HCT116 (cell line): ENCODE data around the gene SEC31B. TPM values are rescaled to one million over a fixed set of nuclear protein-coding genes. Genes with fewer than 3 reads are reported as not detected.

Source experiments
- ATAC-seq: fragments of 200-7000 bp; cut with Tn5 transposase; 2 replicates; pipeline ENCODE4 v1.9.1; 2020; ENCODE audit warnings: mild to moderate bottlenecking, moderate library complexity
- BruUV-seq: library from RNA; stranded (reverse); fragments of 400-500 nt; replicated peaks from 2 replicates; lab custom pipeline; 2021; lab: Mats Ljungman, UMichigan
- CTCF ChIA-PET: fragments of 300-600 bp; sonication (Branson Sonifier 250); formaldehyde crosslinking; loops from one replicate; lab custom pipeline; 2021; ENCODE audit warnings: antibody characterized with exemption; lab: Charles Lee
- POLR2A ChIA-PET: fragments of 300-600, 350-600 bp; sonication (Branson Sonifier 250); formaldehyde crosslinking; loops from one replicate; lab custom pipeline; 2021; ENCODE audit warnings: antibody characterized with exemption; lab: Charles Lee
- RAD21 ChIA-PET, 2 experiments: fragments of 300-600 bp; sonication (Branson Sonifier 250); formaldehyde crosslinking; loops; one replicate each; lab custom pipeline; 2023; ENCODE audit warnings: low total read pairs in 2 of 2; ENCODE audit not compliant: uncharacterized antibody in 2 of 2, unreplicated experiment in 2 of 2, low non-redundant PET in 1 of 2; lab: Charles Lee
- DNase-seq: peaks from one replicate; pipeline ENCODE4 v3.0.0-alpha.2; 2010; ENCODE audit warnings: low read depth, low spot score
- H2AFZ ChIP-seq: fragments of 200-600 bp; shearing (Covaris generic), sonication (generic); 2 replicates; pipeline ENCODE4 v1.6.1; 2017; ENCODE audit warnings: low read depth, mixed run types, mixed read lengths, antibody characterized with exemption, low read length; ENCODE audit not compliant: poor library complexity, severe bottlenecking
- H3K27ac ChIP-seq: 2 replicates; pipeline ENCODE4 v1.5.1; 2012; ENCODE audit warnings: low read depth, low read length
- H3K27me3 ChIP-seq: fragments of 200-600 bp; sonication (generic); 2 replicates; pipeline ENCODE4 v1.6.1; 2016; ENCODE audit warnings: mixed run types, low read length, mixed read lengths; ENCODE audit not compliant: insufficient read depth
- H3K36me3 ChIP-seq, 2 experiments: fragments of 200-500 bp in 1 of 2; fragments of 200-600 bp in 1 of 2; sonication (Bioruptor generic) in 1 of 2; sonication (generic) in 1 of 2; 2 replicates each; pipeline versions ENCODE4 v1.5.1 to v1.6.1; 2014 to 2016; ENCODE audit warnings: low read length in 2 of 2, inconsistent platforms in 1 of 2, mixed read lengths in 1 of 2, mixed run types in 1 of 2; ENCODE audit not compliant: insufficient read depth in 2 of 2, control insufficient read depth in 1 of 2
- H3K4me1 ChIP-seq, 2 experiments: fragments of 200-600 bp in 1 of 2; sonication (generic) in 1 of 2; 2 replicates each; pipeline versions ENCODE4 v1.5.1 to v1.6.1; 2012 to 2017; ENCODE audit warnings: low read length in 2 of 2, inconsistent platforms in 1 of 2, mild to moderate bottlenecking in 1 of 2, mixed read lengths in 1 of 2, mixed run types in 1 of 2, moderate library complexity in 1 of 2; ENCODE audit not compliant: insufficient read depth in 2 of 2, control insufficient read depth in 1 of 2
- H3K4me2 ChIP-seq: fragments of 200-600 bp; sonication (generic); 2 replicates; pipeline ENCODE4 v1.6.1; 2017; ENCODE audit warnings: mixed run types, low read length, mixed read lengths
- H3K4me3 ChIP-seq, 2 experiments: fragments of 200-600 bp in 1 of 2; sonication (generic) in 1 of 2; replicated peaks in 1 of 2; 2 replicates each; pipeline ENCODE4 v1.5.1; 2011 to 2016; ENCODE audit warnings: low read length in 2 of 2, control low read depth in 1 of 2, low read depth in 1 of 2, mild to moderate bottlenecking in 1 of 2, mixed read lengths in 1 of 2, mixed run types in 1 of 2
- H3K79me2 ChIP-seq: fragments of 200-600 bp; sonication (generic); 2 replicates; pipeline ENCODE4 v1.6.1; 2017; ENCODE audit warnings: mild to moderate bottlenecking, mixed run types, low read length, moderate library complexity, mixed read lengths; ENCODE audit not compliant: insufficient read depth
- H3K9ac ChIP-seq: fragments of 200-600 bp; sonication (generic); 2 replicates; pipeline ENCODE4 v1.6.1; 2016; ENCODE audit warnings: low read length, mixed read lengths
- H3K9me2 ChIP-seq: fragments of 200-600 bp; sonication (generic), shearing (Covaris generic); 2 replicates; pipeline ENCODE4 v1.6.1; 2017; ENCODE audit warnings: mixed run types, mild to moderate bottlenecking, moderate library complexity; ENCODE audit not compliant: insufficient read depth
- H3K9me3 ChIP-seq, 2 experiments: fragments of 200-500 bp in 1 of 2; fragments of 200-600 bp in 1 of 2; sonication (Bioruptor generic) in 1 of 2; sonication (generic) in 1 of 2; 2 replicates each; pipeline ENCODE4 v1.6.1; 2014 to 2017; ENCODE audit warnings: low read length in 2 of 2, mixed read lengths in 2 of 2, inconsistent platforms in 1 of 2, low read depth in 1 of 2, mild to moderate bottlenecking in 1 of 2, mixed run types in 1 of 2, moderate library complexity in 1 of 2; ENCODE audit not compliant: control insufficient read depth in 1 of 2, insufficient read depth in 1 of 2
- H4K20me1 ChIP-seq: fragments of 200-600 bp; sonication (generic), shearing (Covaris generic); 2 replicates; pipeline ENCODE4 v1.6.1; 2017; ENCODE audit warnings: mixed run types, mild to moderate bottlenecking, moderate library complexity; ENCODE audit not compliant: insufficient read depth
- ATF3 ChIP-seq: IDR thresholded peaks from 2 replicates; pipeline ENCODE4 v1.6.1; 2012
- CTCF ChIP-seq, 3 experiments: fragments of 200-600 bp in 1 of 3; sonication (generic) in 1 of 3; IDR thresholded peaks in 2 of 3; conservative IDR thresholded peaks in 1 of 3; 2 replicates each; pipeline ENCODE4 v1.5.1; 2012 to 2017; ENCODE audit warnings: low read depth in 2 of 3, low read length in 2 of 3, antibody characterized with exemption in 1 of 3, borderline replicate concordance in 1 of 3, control low read depth in 1 of 3, mild to moderate bottlenecking in 1 of 3, mixed read lengths in 1 of 3, mixed run types in 1 of 3, moderate library complexity in 1 of 3; ENCODE audit not compliant: insufficient read depth in 1 of 3
- EGR1 ChIP-seq: IDR thresholded peaks from 2 replicates; pipeline ENCODE4 v1.6.1; 2012; ENCODE audit warnings: low read depth
- ELF1 ChIP-seq: IDR thresholded peaks from 2 replicates; pipeline ENCODE4 v1.6.1; 2012; ENCODE audit warnings: low read depth, borderline replicate concordance
- EZH2 ChIP-seq: fragments of 200-600 bp; sonication (generic); IDR thresholded peaks from 2 replicates; pipeline ENCODE4 v1.6.1; 2017; ENCODE audit warnings: antibody characterized with exemption, mixed run types
- EZH2phosphoT487 ChIP-seq: fragments of 200-600 bp; IDR thresholded peaks from 2 replicates; pipeline ENCODE4 v1.6.1; 2018; ENCODE audit warnings: antibody characterized with exemption, borderline replicate concordance
- FOSL1 ChIP-seq: IDR thresholded peaks from 2 replicates; pipeline ENCODE4 v1.6.1; 2012; ENCODE audit warnings: low read depth
- JUND ChIP-seq: IDR thresholded peaks from 2 replicates; pipeline ENCODE4 v1.6.1; 2012
- MAX ChIP-seq: IDR thresholded peaks from 2 replicates; pipeline ENCODE4 v1.6.1; 2012
- POLR2AphosphoS5 ChIP-seq: IDR thresholded peaks from 2 replicates; pipeline ENCODE4 v1.6.1; 2011; ENCODE audit warnings: mild to moderate bottlenecking, low read depth, low read length, moderate library complexity
- RAD21 ChIP-seq: IDR thresholded peaks from 2 replicates; pipeline ENCODE4 v1.6.1; 2012; ENCODE audit warnings: low read depth, mild to moderate bottlenecking
- REST ChIP-seq: IDR thresholded peaks from 2 replicates; pipeline ENCODE4 v1.6.1; 2012; ENCODE audit warnings: low read depth
- SIN3A ChIP-seq: IDR thresholded peaks from 2 replicates; pipeline ENCODE4 v1.6.1; 2012; ENCODE audit warnings: low read depth
- SP1 ChIP-seq: IDR thresholded peaks from 2 replicates; pipeline ENCODE4 v1.6.1; 2012; ENCODE audit warnings: low read depth
- SRF ChIP-seq: IDR thresholded peaks from 2 replicates; pipeline ENCODE4 v1.6.1; 2012; ENCODE audit warnings: low read depth
- YY1 ChIP-seq: IDR thresholded peaks from 2 replicates; pipeline ENCODE4 v1.6.1; 2011; ENCODE audit warnings: low read length, low read depth, moderate library complexity, mild to moderate bottlenecking; ENCODE audit not compliant: insufficient replicate concordance; ENCODE audit errors: extremely low read depth
- ZBTB33 ChIP-seq: IDR thresholded peaks from 2 replicates; pipeline ENCODE4 v1.6.1; 2011; ENCODE audit warnings: mild to moderate bottlenecking, low read length, moderate library complexity; ENCODE audit not compliant: insufficient replicate concordance; ENCODE audit errors: extremely low read depth
- ZFX ChIP-seq: fragments of 450-650 bp; IDR thresholded peaks from 2 replicates; pipeline ENCODE4 v1.6.1; 2017
- ZNF274 ChIP-seq: fragments of 200-500 bp; sonication (Bioruptor generic); IDR thresholded peaks from 2 replicates; pipeline ENCODE4 v1.6.1; 2014; ENCODE audit warnings: mild to moderate bottlenecking, low read depth, low read length, inconsistent platforms
- intact Hi-C: fragments of 100-400 bp; cut with micrococcal nuclease; formaldehyde crosslinking; loops from 2 replicates; pipeline ENCODE4 v1.10.0; 2022
- total RNA-seq: library from RNA; stranded (reverse); gene quantifications from one replicate; pipeline ENCODE4 v1.2.1, GENCODE V29; 2021; ENCODE audit not compliant: unreplicated experiment

Gene SEC31B
- total RNA-seq, 1 experiment from 2014 or later = 30.9 TPM

- peaks cover 0 to 4% of the 10 kb centered on the region in 2 experiments; a peak in 2 of 4 replicates for H3K4me1 ChIP-seq
- H3K4me2 ChIP-seq = no peak overlapping the region
- H2AFZ ChIP-seq = no peak overlapping the region
- no TSS peak for BruUV-seq
- DNase-seq = no peak
- H3K36me3 ChIP-seq = peaks cover 11 to 21% of the 10 kb centered on the region in 2 experiments; a peak in 3 of 4 replicates
- no peak overlapping the region for H3K4me3 ChIP-seq
- peaks cover 7% of the 10 kb centered on the region; the same call in 1 of the 2 replicates for H3K27me3 ChIP-seq
- H3K27ac ChIP-seq = no peak overlapping the region
- POLR2A ChIA-PET = no interaction called here
- CTCF ChIA-PET = interaction anchor here (1.3 kb wide), 1 partner anchor 47 kb away, joined by 3 read pairs; no protein-coding TSS in a partner anchor
- no peak for ATAC-seq
- no peaks in the 10 kb centered on the region for H3K79me2 ChIP-seq
- intact Hi-C loops = no loop called here
- H3K9me2 ChIP-seq = no peaks in the 10 kb centered on the region
- no peaks in the 10 kb centered on the region for H3K9me3 ChIP-seq
- no peaks in the 10 kb centered on the region for H4K20me1 ChIP-seq
- no peak for TF ChIP-seq MAX
- no peak for TF ChIP-seq ZFX
- no peak for TF ChIP-seq FOSL1
- TF ChIP-seq SRF = no peak
- TF ChIP-seq CTCF (IDR thresholded peaks at IDR 0.05 in 2 of 3, conservative IDR thresholded peaks at IDR 0.05 in 1 of 3; ENCODE audit: borderline replicate concordance in 1 of 3, insufficient read depth in 1 of 3, low read depth in 2 of 3, low read length in 2 of 3) = no peak
- no peak for TF ChIP-seq EZH2
- TF ChIP-seq EGR1 = no peak
- no peak for TF ChIP-seq JUND
- no peak for TF ChIP-seq POLR2AphosphoS5
- TF ChIP-seq ELF1 = no peak
- TF ChIP-seq REST = no peak
- no peak for TF ChIP-seq YY1
- no peak for TF ChIP-seq RAD21
- TF ChIP-seq SP1 = no peak
- no peak for TF ChIP-seq EZH2phosphoT487
- no peak for TF ChIP-seq ZNF274
- no peak for TF ChIP-seq ZBTB33
- no peak for TF ChIP-seq ATF3
- TF ChIP-seq SIN3A = no peak
- RAD21 ChIA-PET = no interaction called here
- no peak overlapping the region for H3K9ac ChIP-seq
Observed at GRCh38 chr10:100485366-100485765, 34.3 kb downstream of the SEC31B start.
